GM12878 (cell line): ENCODE data around the gene EDC3. TPM values are rescaled to one million over a fixed set of nuclear protein-coding genes. Genes with fewer than 3 reads are reported as not detected.

ENCODE experiments used
- ATAC-seq: fragments of 200-7000 bp; cut with Tn5 transposase; 3 replicates; pipeline ENCODE4 v1.9.1; 2020; ENCODE audit warnings: mild to moderate bottlenecking, moderate library complexity
- BruUV-seq: library from RNA; stranded (reverse); fragments of 400-500 nt; replicated peaks from 2 replicates; lab custom pipeline; 2021; lab: Mats Ljungman, UMichigan
- CTCF ChIA-PET: fragments of 300-600 bp; sonication (Branson Sonifier 250); formaldehyde crosslinking; extraction: SDS; loops from one replicate; lab custom pipeline; 2021; ENCODE audit warnings: inconsistent platforms; lab: Yijun Ruan, JAX
- POLR2A ChIA-PET: fragments of 350-600 bp; formaldehyde crosslinking; extraction: SDS; loops from one replicate; lab custom pipeline; 2021; ENCODE audit warnings: inconsistent platforms; lab: Charles Lee
- RAD21 ChIA-PET: fragments of 300-600 bp; sonication (Branson Sonifier 250); formaldehyde crosslinking; loops from one replicate; lab custom pipeline; 2023; ENCODE audit warnings: antibody characterized with exemption; ENCODE audit not compliant: unreplicated experiment; lab: Charles Lee
- SMC1A ChIA-PET: fragments of 300-600 bp; sonication (Branson Sonifier 250); formaldehyde crosslinking; loops from one replicate; lab custom pipeline; 2023; ENCODE audit not compliant: unreplicated experiment, uncharacterized antibody; lab: Charles Lee
- DNase-seq: peaks from one replicate; pipeline ENCODE4 v3.0.0-alpha.2; 2011; ENCODE audit warnings: low read depth, low spot score
- FAIRE-seq: peaks from 3 replicates; lab custom pipeline; 2011; peaks lifted over from hg19 to GRCh38; lab: Jason Lieb, UNC
- H2AFZ ChIP-seq: 2 replicates; pipeline ENCODE4 v1.6.0; 2011; ENCODE audit warnings: low read depth, low read length, control low read depth; ENCODE audit not compliant: control insufficient read depth
- H3K27ac ChIP-seq: 2 replicates; pipeline ENCODE4 v1.5.1; 2011; ENCODE audit warnings: control low read depth; ENCODE audit not compliant: control insufficient read depth, insufficient read depth
- H3K27me3 ChIP-seq, 2 experiments: replicated peaks in 1 of 2; 2 replicates each; pipeline versions ENCODE4 v1.6.0 to v1.6.1; 2011; ENCODE audit warnings: low read length in 1 of 2; ENCODE audit not compliant: control insufficient read depth in 2 of 2, insufficient read depth in 2 of 2
- H3K36me3 ChIP-seq, 2 experiments: 2 replicates each; pipeline ENCODE4 v1.5.1; 2011; ENCODE audit warnings: low read length in 1 of 2; ENCODE audit not compliant: control insufficient read depth in 2 of 2, insufficient read depth in 2 of 2
- H3K4me1 ChIP-seq: 2 replicates; pipeline ENCODE4 v1.6.1; 2011; ENCODE audit warnings: mild to moderate bottlenecking, low read length, moderate library complexity, mixed read lengths; ENCODE audit not compliant: control insufficient read depth, insufficient read depth
- H3K4me2 ChIP-seq: 2 replicates; pipeline ENCODE4 v1.6.0; 2011; ENCODE audit warnings: control low read depth; ENCODE audit not compliant: control insufficient read depth, insufficient read depth
- H3K4me3 ChIP-seq: fragments of 200-600 bp; sonication (generic); 2 replicates; pipeline ENCODE4 v1.5.1; 2016
- H3K79me2 ChIP-seq: 2 replicates; pipeline ENCODE4 v1.6.0; 2011; ENCODE audit warnings: low read length; ENCODE audit not compliant: control insufficient read depth, insufficient read depth
- H3K9ac ChIP-seq: 2 replicates; pipeline ENCODE4 v1.8.0; 2011; ENCODE audit warnings: low read length, control low read depth, mixed read lengths; ENCODE audit not compliant: control insufficient read depth, insufficient read depth
- H3K9me3 ChIP-seq: replicated peaks from 3 replicates; pipeline ENCODE4 v1.5.1; 2011; ENCODE audit warnings: mild to moderate bottlenecking, low read length; ENCODE audit not compliant: control insufficient read depth, insufficient read depth
- H4K20me1 ChIP-seq: 2 replicates; pipeline ENCODE4 v1.6.0; 2011; ENCODE audit not compliant: control insufficient read depth, insufficient read depth
- ESRRA ChIP-seq: IDR thresholded peaks from 2 replicates; pipeline ENCODE4 v1.6.1; 2012; ENCODE audit warnings: mild to moderate bottlenecking, low read length, improper control_type of control experiment
- KAT2A ChIP-seq: conservative IDR thresholded peaks from 2 replicates; pipeline ENCODE4 v1.6.1; 2011; ENCODE audit warnings: low read depth, low read length; ENCODE audit not compliant: control insufficient read depth
- KDM1A ChIP-seq: fragments of 200-600 bp; sonication (generic); IDR thresholded peaks from 2 replicates; pipeline ENCODE4 v1.6.1; 2016; ENCODE audit warnings: borderline replicate concordance
- KLF5 ChIP-seq: fragments of 450-650 bp; IDR thresholded peaks from 2 replicates; pipeline ENCODE4 v1.6.1; 2014; ENCODE audit warnings: mild to moderate bottlenecking; ENCODE audit not compliant: partially characterized antibody
- NBN ChIP-seq: fragments of 450-650 bp; IDR thresholded peaks from 2 replicates; pipeline ENCODE4 v1.6.1; 2016
- NFXL1 ChIP-seq: fragments of 450-650 bp; IDR thresholded peaks from 2 replicates; pipeline ENCODE4 v1.6.1; 2017; ENCODE audit warnings: antibody characterized with exemption, mild to moderate bottlenecking, borderline replicate concordance
- POLR2AphosphoS5 ChIP-seq: IDR thresholded peaks from 2 replicates; pipeline ENCODE4 v1.6.1; 2011; ENCODE audit warnings: mild to moderate bottlenecking, low read length, inconsistent platforms
- SIX5 ChIP-seq: IDR thresholded peaks from 2 replicates; pipeline ENCODE4 v1.6.1; 2011; ENCODE audit warnings: mild to moderate bottlenecking, low read depth, low read length, moderate library complexity; ENCODE audit not compliant: severe bottlenecking
- SUZ12 ChIP-seq: fragments of 200-600 bp; sonication (generic); IDR thresholded peaks from one replicate; pipeline ENCODE4 v1.6.1; 2018; ENCODE audit warnings: antibody characterized with exemption, mild to moderate bottlenecking; ENCODE audit not compliant: unreplicated experiment
- WGBS: methylation state at CpG from one replicate; pipeline ENCODE4 v1.1.6; 2016; ENCODE audit warnings: low lambda C conversion rate; ENCODE audit not compliant: insufficient replicate concordance, insufficient coverage; ENCODE audit errors: missing lambda C conversion rate; 5-methylcytosine and 5-hydroxymethylcytosine counted together
- in situ Hi-C: fragments of 300-500 bp; cut with MboI; formaldehyde crosslinking; loops from 9 replicates; pipeline ENCODE4 v1.14.3; 2018; ENCODE audit warnings: mixed read lengths
- intact Hi-C: fragments of 100-400 bp; cut with micrococcal nuclease; formaldehyde crosslinking; loops from one replicate; pipeline ENCODE4 v1.14.2; 2022; ENCODE audit not compliant: unreplicated experiment
- polyA plus RNA-seq, 11 experiments: library from polyadenylated mRNA; depleted of rRNA in 4 of 11; unstranded in 6 of 11; stranded (reverse) in 5 of 11; fragments of >200 nt; fragmentation: Nextera tagmentation in 4 of 11; fragmentation: Illumina TruSeq in 1 of 11; extraction: Ambion mirVana in 4 of 11; extraction: Trizol in 1 of 11; gene quantifications; 1 replicate in 1 of 11; 2 replicates in 10 of 11; pipeline versions ENCODE4 v1.2.1 to v1.2.3, GENCODE V29; 2011 to 2016; ENCODE audit warnings: inconsistent platforms in 2 of 11, missing spikeins in 2 of 11, low read depth in 1 of 11
- total RNA-seq, 4 experiments: library from RNA; depleted of rRNA in 3 of 4; stranded (reverse); fragments of >200 nt in 3 of 4; fragmentation: Illumina TruSeq in 1 of 4; extraction: Trizol in 1 of 4; gene quantifications; 2 replicates each; pipeline versions ENCODE4 v1.2.1 to v1.2.3, GENCODE V29; 2013 to 2021
- TF ChIP-seq, protein P1 (sequence below): IDR thresholded peaks from 2 replicates; pipeline ENCODE4 v1.6.1; 2012; ENCODE audit warnings: low read depth, low read length, improper control_type of control experiment
- TF ChIP-seq, protein P2 (sequence below): fragments of 450-650 bp; IDR thresholded peaks from 2 replicates; pipeline ENCODE4 v1.6.1; 2018; ENCODE audit warnings: borderline replicate concordance, mild to moderate bottlenecking; ENCODE audit not compliant: partially characterized antibody
- TF ChIP-seq, protein P3 (sequence below): fragments of 450-650 bp; IDR thresholded peaks from 2 replicates; pipeline ENCODE4 v1.6.1; 2016; ENCODE audit warnings: mild to moderate bottlenecking
- TF ChIP-seq, protein P4 (sequence below): fragments of 450-650 bp; formaldehyde crosslinking; IDR thresholded peaks from 2 replicates; pipeline ENCODE4 v1.4.0; 2022; ENCODE audit warnings: mild to moderate bottlenecking, moderate library complexity

EDC3 gene
- total and polyA plus RNA-seq, 10 of the 15 experiments (the other 5 are each of a cell fraction or from before 2014, with no cell fraction given): 11.8 to 48.4 (median 35.3) TPM

DNA sequence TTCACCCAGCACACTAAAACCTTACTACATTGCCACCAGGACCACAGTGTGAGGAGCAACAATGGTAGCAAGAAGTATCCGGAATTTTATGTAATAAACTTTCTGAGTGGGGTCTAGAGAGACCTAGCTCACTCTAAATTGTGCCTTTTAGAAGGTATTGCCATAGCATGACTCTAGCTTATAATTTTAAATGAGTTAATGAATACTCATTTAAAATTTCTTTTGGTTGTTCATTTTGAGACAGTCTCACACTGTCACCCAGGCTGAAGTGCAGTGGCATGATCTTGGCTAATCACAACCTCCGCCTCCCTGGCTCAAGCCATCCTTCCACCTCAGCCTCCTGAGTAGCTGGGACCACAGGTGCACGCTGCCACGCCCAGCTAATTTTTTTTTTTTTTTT lies 26.2 kb downstream of the EDC3 start:
- CTCF ChIA-PET: no interaction called here
- BruUV-seq: no TSS peak
- no peaks in the 10 kb centered on the region for H3K27me3 ChIP-seq
- TF ChIP-seq SIX5 (no peak), KAT2A (no peak), KDM1A (no peak), KLF5 (no peak), SUZ12 (no peak), POLR2AphosphoS5 (no peak), NBN (no peak), ESRRA (no peak), NFXL1 (no peak)
- TF ChIP-seq, protein P1, sequence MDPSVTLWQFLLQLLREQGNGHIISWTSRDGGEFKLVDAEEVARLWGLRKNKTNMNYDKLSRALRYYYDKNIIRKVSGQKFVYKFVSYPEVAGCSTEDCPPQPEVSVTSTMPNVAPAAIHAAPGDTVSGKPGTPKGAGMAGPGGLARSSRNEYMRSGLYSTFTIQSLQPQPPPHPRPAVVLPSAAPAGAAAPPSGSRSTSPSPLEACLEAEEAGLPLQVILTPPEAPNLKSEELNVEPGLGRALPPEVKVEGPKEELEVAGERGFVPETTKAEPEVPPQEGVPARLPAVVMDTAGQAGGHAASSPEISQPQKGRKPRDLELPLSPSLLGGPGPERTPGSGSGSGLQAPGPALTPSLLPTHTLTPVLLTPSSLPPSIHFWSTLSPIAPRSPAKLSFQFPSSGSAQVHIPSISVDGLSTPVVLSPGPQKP: no peak
- TF ChIP-seq, protein P2, sequence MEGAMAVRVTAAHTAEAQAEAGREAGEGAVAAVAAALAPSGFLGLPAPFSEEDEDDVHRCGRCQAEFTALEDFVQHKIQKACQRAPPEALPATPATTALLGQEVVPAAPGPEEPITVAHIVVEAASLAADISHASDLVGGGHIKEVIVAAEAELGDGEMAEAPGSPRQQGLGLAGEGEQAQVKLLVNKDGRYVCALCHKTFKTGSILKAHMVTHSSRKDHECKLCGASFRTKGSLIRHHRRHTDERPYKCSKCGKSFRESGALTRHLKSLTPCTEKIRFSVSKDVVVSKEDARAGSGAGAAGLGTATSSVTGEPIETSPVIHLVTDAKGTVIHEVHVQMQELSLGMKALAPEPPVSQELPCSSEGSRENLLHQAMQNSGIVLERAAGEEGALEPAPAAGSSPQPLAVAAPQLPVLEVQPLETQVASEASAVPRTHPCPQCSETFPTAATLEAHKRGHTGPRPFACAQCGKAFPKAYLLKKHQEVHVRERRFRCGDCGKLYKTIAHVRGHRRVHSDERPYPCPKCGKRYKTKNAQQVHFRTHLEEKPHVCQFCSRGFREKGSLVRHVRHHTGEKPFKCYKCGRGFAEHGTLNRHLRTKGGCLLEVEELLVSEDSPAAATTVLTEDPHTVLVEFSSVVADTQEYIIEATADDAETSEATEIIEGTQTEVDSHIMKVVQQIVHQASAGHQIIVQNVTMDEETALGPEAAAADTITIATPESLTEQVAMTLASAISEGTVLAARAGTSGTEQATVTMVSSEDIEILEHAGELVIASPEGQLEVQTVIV: no peak
- TF ChIP-seq, protein P3, sequence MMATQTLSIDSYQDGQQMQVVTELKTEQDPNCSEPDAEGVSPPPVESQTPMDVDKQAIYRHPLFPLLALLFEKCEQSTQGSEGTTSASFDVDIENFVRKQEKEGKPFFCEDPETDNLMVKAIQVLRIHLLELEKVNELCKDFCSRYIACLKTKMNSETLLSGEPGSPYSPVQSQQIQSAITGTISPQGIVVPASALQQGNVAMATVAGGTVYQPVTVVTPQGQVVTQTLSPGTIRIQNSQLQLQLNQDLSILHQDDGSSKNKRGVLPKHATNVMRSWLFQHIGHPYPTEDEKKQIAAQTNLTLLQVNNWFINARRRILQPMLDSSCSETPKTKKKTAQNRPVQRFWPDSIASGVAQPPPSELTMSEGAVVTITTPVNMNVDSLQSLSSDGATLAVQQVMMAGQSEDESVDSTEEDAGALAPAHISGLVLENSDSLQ: no peak
- TF ChIP-seq, protein P4, sequence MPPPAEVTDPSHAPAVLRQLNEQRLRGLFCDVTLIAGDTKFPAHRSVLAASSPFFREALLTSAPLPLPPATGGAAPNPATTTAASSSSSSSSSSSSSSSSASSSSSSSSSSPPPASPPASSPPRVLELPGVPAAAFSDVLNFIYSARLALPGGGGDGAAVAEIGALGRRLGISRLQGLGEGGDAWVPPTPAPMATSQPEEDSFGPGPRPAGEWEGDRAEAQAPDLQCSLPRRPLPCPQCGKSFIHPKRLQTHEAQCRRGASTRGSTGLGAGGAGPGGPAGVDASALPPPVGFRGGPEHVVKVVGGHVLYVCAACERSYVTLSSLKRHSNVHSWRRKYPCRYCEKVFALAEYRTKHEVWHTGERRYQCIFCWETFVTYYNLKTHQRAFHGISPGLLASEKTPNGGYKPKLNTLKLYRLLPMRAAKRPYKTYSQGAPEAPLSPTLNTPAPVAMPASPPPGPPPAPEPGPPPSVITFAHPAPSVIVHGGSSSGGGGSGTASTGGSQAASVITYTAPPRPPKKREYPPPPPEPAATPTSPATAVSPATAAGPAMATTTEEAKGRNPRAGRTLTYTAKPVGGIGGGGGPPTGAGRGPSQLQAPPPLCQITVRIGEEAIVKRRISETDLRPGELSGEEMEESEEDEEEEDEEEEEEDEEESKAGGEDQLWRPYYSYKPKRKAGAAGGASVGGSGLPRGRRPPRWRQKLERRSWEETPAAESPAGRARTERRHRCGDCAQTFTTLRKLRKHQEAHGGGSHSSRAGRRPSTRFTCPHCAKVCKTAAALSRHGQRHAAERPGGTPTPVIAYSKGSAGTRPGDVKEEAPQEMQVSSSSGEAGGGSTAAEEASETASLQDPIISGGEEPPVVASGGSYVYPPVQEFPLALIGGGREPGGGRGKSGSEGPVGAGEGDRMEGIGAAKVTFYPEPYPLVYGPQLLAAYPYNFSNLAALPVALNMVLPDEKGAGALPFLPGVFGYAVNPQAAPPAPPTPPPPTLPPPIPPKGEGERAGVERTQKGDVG (CRISPR knock-in tag): no peak

More for the DNA sequence above, 26.2 kb downstream of the EDC3 start:
- no peaks in the 10 kb centered on the region for H3K4me1 ChIP-seq
- no peak overlapping the region for H2AFZ ChIP-seq
- no peak overlapping the region for H3K27ac ChIP-seq
- 98% methylated on average over 4 of the region's 4 CpGs for WGBS
- no peak for ATAC-seq
- ChIA-PET POLR2A (interaction anchor here (0.6 kb wide), 1 partner anchor 17 kb away, joined by 4 read pairs; no protein-coding TSS in a partner anchor), SMC1A (no interaction called here), RAD21 (no interaction called here)
- intact Hi-C loops: no loop called here
- H4K20me1 ChIP-seq: no peaks in the 10 kb centered on the region
- no peak overlapping the region for H3K4me3 ChIP-seq
- no peak overlapping the region for H3K9ac ChIP-seq
- no peaks in the 10 kb centered on the region for H3K79me2 ChIP-seq
- DNase-seq: no peak
- H3K36me3 ChIP-seq: peaks cover 5 to 9% of the 10 kb centered on the region in 2 experiments; a peak in 3 of 4 replicates
- no peak overlapping the region for H3K4me2 ChIP-seq
- H3K9me3 ChIP-seq: no peaks in the 10 kb centered on the region
- FAIRE-seq: no peak
- in situ Hi-C loops: no loop called here
